Fibroblast of lung (primary cell): ENCODE results near the gene PRODH. TPM values are rescaled to one million over a fixed set of nuclear protein-coding genes. Genes with fewer than 3 reads are reported as not detected.
"Not testable (repeated sequence)": the region's sequence is repeated elsewhere in the genome, so short reads cannot be mapped to it uniquely, and the experiment has no call there.

Experiments
- DNase-seq, 2 donors: peaks; one replicate each; pipeline versions ENCODE4 v3.0.0 to v3.0.0-alpha.2; 2010; ENCODE audit warnings: low read depth in 2 of 2
- H2AFZ ChIP-seq: 2 replicates; pipeline ENCODE4 v1.5.1; 2012; ENCODE audit warnings: low read length, control low read depth, inconsistent platforms
- H3K27ac ChIP-seq: 2 replicates; pipeline ENCODE4 v1.5.1; 2011; ENCODE audit warnings: low read length, control low read depth; ENCODE audit not compliant: insufficient read depth
- H3K27me3 ChIP-seq: 2 replicates; pipeline ENCODE4 v1.5.1; 2011; ENCODE audit warnings: mild to moderate bottlenecking, low read length; ENCODE audit not compliant: control insufficient read depth, insufficient read depth
- H3K36me3 ChIP-seq: 2 replicates; pipeline ENCODE4 v1.5.1; 2011; ENCODE audit warnings: low read length; ENCODE audit not compliant: control insufficient read depth, insufficient read depth
- H3K4me1 ChIP-seq: 2 replicates; pipeline ENCODE4 v1.5.1; 2011; ENCODE audit warnings: low read length; ENCODE audit not compliant: control insufficient read depth, insufficient read depth; ENCODE audit errors: extremely low read depth
- H3K4me2 ChIP-seq: 2 replicates; pipeline ENCODE4 v1.5.1; 2011; ENCODE audit warnings: low read length, control low read depth; ENCODE audit not compliant: insufficient read depth; ENCODE audit errors: extremely low read depth
- H3K4me3 ChIP-seq, 4 experiments: fragments of 200-600 bp in 1 of 4; sonication (generic) in 1 of 4; replicated peaks in 1 of 4; 2 replicates each; pipeline ENCODE4 v1.5.1; 2011 to 2016; ENCODE audit warnings: low read length in 4 of 4, low read depth in 3 of 4, mild to moderate bottlenecking in 3 of 4, control low read depth in 2 of 4, inconsistent platforms in 1 of 4, mixed read lengths in 1 of 4; ENCODE audit not compliant: insufficient read depth in 1 of 4; ENCODE audit errors: control extremely low read depth in 1 of 4
- H3K79me2 ChIP-seq: 2 replicates; pipeline ENCODE4 v1.5.1; 2012; ENCODE audit warnings: mild to moderate bottlenecking, low read length, inconsistent platforms; ENCODE audit not compliant: control insufficient read depth, insufficient read depth
- H3K9ac ChIP-seq: 2 replicates; pipeline ENCODE4 v1.5.1; 2011; ENCODE audit warnings: mild to moderate bottlenecking, low read length, control low read depth; ENCODE audit not compliant: insufficient read depth
- H3K9me3 ChIP-seq: 2 replicates; pipeline ENCODE4 v1.5.1; 2012; ENCODE audit warnings: low read depth, low read length; ENCODE audit not compliant: control insufficient read depth, insufficient read depth
- H4K20me1 ChIP-seq: 2 replicates; pipeline ENCODE4 v1.5.1; 2011; ENCODE audit warnings: low read length; ENCODE audit not compliant: control insufficient read depth, insufficient read depth; ENCODE audit errors: extremely low read depth
- EZH2 ChIP-seq: IDR thresholded peaks from 2 replicates; pipeline ENCODE4 v1.5.1; 2012; ENCODE audit warnings: low read length, control low read depth, mild to moderate bottlenecking; ENCODE audit errors: missing control alignments
- polyA plus RNA-seq, 2 donors: library from polyadenylated mRNA; depleted of rRNA in 1 of 2; stranded (reverse) in 1 of 2; unstranded in 1 of 2; fragments of >200 nt; gene quantifications; 2 replicates each; pipeline ENCODE4 v1.2.1, GENCODE V29; 2011 to 2012; ENCODE audit warnings: missing spikeins in 1 of 2
- total RNA-seq: library from RNA; depleted of rRNA; stranded (reverse); fragments of >200 nt; gene quantifications from 2 replicates; pipeline ENCODE4 v1.2.1, GENCODE V29; 2014
- TF ChIP-seq, protein P1 (sequence below), 2 donors: IDR thresholded peaks in 1 of 2; conservative IDR thresholded peaks in 1 of 2; 1 replicate in 1 of 2; 2 replicates in 1 of 2; pipeline ENCODE4 v1.5.1; 2011 to 2012; ENCODE audit warnings: low read length in 2 of 2, control low read depth in 1 of 2, inconsistent platforms in 1 of 2, low read depth in 1 of 2, mild to moderate bottlenecking in 1 of 2

PRODH gene
- total and polyA plus RNA-seq, 2 donors (not counting 1 experiment from before 2014, with no cell fraction given) = 0.06 TPM; not detected in 1

DNA sequence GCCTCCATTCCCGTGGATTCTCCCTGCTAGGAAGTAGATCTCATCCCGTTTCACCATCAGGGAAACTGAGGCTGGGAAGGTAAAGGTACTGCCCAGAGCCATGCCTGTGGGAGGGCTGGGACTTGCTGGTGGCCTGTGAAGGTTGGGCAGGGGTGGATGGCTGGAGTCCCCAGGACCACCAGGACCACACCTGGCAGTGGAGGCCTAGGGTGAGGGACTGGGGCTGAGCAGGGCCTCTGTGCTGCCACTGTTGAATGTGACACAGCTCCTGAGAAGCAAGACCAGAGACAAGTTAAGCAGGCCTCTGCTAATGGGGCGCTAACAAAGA lies 26.2 kb upstream of the PRODH start:
- no peaks in the 10 kb centered on the region for H3K9me3 ChIP-seq
- H3K4me1 ChIP-seq = no peaks in the 10 kb centered on the region
- H3K27me3 ChIP-seq = no peaks in the 10 kb centered on the region
- H3K4me3 ChIP-seq = no peak overlapping the region
- H3K4me2 ChIP-seq = no peak overlapping the region
- H3K9ac ChIP-seq = no peak overlapping the region
- H3K79me2 ChIP-seq = no peaks in the 10 kb centered on the region
- no peaks in the 10 kb centered on the region for H4K20me1 ChIP-seq
- H2AFZ ChIP-seq = no peak overlapping the region
- no peak for TF ChIP-seq EZH2
- TF ChIP-seq, protein P1, sequence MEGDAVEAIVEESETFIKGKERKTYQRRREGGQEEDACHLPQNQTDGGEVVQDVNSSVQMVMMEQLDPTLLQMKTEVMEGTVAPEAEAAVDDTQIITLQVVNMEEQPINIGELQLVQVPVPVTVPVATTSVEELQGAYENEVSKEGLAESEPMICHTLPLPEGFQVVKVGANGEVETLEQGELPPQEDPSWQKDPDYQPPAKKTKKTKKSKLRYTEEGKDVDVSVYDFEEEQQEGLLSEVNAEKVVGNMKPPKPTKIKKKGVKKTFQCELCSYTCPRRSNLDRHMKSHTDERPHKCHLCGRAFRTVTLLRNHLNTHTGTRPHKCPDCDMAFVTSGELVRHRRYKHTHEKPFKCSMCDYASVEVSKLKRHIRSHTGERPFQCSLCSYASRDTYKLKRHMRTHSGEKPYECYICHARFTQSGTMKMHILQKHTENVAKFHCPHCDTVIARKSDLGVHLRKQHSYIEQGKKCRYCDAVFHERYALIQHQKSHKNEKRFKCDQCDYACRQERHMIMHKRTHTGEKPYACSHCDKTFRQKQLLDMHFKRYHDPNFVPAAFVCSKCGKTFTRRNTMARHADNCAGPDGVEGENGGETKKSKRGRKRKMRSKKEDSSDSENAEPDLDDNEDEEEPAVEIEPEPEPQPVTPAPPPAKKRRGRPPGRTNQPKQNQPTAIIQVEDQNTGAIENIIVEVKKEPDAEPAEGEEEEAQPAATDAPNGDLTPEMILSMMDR (conservative IDR thresholded peaks at IDR 0.05 in 1 of 2, IDR thresholded peaks at IDR 0.05 in 1 of 2; ENCODE audit: low read depth in 1 of 2, low read length in 2 of 2) = no peak
- H3K36me3 ChIP-seq = no peaks in the 10 kb centered on the region
- H3K27ac ChIP-seq = no peak overlapping the region
- DNase-seq = no peak

- H3K79me2 ChIP-seq, H3K4me3 ChIP-seq, H3K9ac ChIP-seq, H4K20me1 ChIP-seq, H3K36me3 ChIP-seq, DNase-seq, H2AFZ ChIP-seq, H3K27me3 ChIP-seq, H3K4me2 ChIP-seq, H3K9me3 ChIP-seq, H3K4me1 ChIP-seq, H3K27ac ChIP-seq: not testable (repeated sequence)
These were observed 25.7 kb upstream of the PRODH start for GRCh38 chr22:18961632-18962307.

- H3K9me3 ChIP-seq, H2AFZ ChIP-seq, DNase-seq, H3K27ac ChIP-seq, H3K36me3 ChIP-seq, H4K20me1 ChIP-seq, H3K79me2 ChIP-seq, H3K27me3 ChIP-seq, H3K9ac ChIP-seq, H3K4me3 ChIP-seq, H3K4me2 ChIP-seq, H3K4me1 ChIP-seq: not testable (repeated sequence)
These were observed 25.1 kb upstream of the PRODH start for GRCh38 chr22:18961201-18961600.

DNA sequence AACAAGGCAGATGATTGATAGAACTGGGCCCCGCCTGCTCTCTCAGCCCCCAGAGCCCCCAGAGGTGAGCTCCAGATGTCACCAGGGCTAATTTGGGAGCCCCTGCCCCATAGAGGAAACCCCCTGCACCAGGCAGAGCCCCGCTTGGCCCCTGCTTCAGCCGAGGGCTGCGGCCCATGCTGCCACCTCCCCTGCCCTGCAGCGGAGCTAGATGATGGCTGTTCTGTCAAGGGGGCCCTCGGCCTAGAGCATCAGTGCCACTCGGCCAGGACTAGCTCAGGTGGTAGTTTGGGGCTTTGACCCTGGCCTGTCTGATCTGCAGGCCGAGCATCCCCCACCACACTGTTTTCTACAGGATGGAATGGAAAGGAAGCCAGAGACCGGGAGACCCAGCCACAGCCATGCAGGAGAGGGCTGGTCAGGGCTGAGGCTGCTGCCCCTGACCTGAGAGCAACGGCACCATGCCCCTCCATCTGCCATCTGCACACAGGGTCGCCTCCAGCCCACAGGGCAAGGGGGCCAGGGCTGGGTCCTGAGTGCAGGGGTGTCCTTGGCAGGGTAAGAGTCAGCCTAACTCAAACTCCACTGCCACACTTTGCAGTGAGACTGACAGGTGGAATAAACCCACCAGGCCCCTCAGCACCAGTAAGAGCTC lies 24.2 kb upstream of the PRODH start:
- not testable (repeated sequence) for H3K9me3 ChIP-seq, H3K27me3 ChIP-seq, H3K4me3 ChIP-seq, H3K9ac ChIP-seq, H3K79me2 ChIP-seq, H3K36me3 ChIP-seq, H2AFZ ChIP-seq, H3K4me2 ChIP-seq, H3K4me1 ChIP-seq, DNase-seq, H3K27ac ChIP-seq, H4K20me1 ChIP-seq

GRCh38 chr22:18959741-18960140 lies 23.6 kb upstream of the PRODH start:
- not testable (repeated sequence) for H4K20me1 ChIP-seq, H3K36me3 ChIP-seq, H3K9ac ChIP-seq, DNase-seq, H3K9me3 ChIP-seq, H3K4me2 ChIP-seq, H3K4me3 ChIP-seq, H3K4me1 ChIP-seq, H3K27me3 ChIP-seq, H3K79me2 ChIP-seq, H2AFZ ChIP-seq, H3K27ac ChIP-seq

- not testable (repeated sequence) for H3K27me3 ChIP-seq, H3K9me3 ChIP-seq, DNase-seq, H3K9ac ChIP-seq, H3K4me3 ChIP-seq, H3K79me2 ChIP-seq, H4K20me1 ChIP-seq, H3K4me1 ChIP-seq, H3K36me3 ChIP-seq, H2AFZ ChIP-seq, H3K4me2 ChIP-seq, H3K27ac ChIP-seq
These were observed 23.2 kb upstream of the PRODH start for GRCh38 chr22:18959266-18959665.
